Muscle layer of colon (tissue), 2 donors: ENCODE results near the gene RHOF.

Experiments used
- H3K27ac ChIP-seq: one replicate; pipeline ENCODE4 v1.7.0; 2013; ENCODE audit warnings: low read depth, mild to moderate bottlenecking, low read length, moderate library complexity
- H3K27me3 ChIP-seq, 2 donors: one replicate each; pipeline ENCODE4 v1.7.0; 2013; ENCODE audit warnings: low read length in 2 of 2, mild to moderate bottlenecking in 2 of 2; ENCODE audit not compliant: insufficient read depth in 2 of 2, control insufficient read depth in 1 of 2
- H3K36me3 ChIP-seq: one replicate; pipeline ENCODE4 v1.7.0; 2013; ENCODE audit warnings: mild to moderate bottlenecking, low read length; ENCODE audit not compliant: insufficient read depth
- H3K4me1 ChIP-seq: one replicate; pipeline ENCODE4 v1.7.0; 2013; ENCODE audit warnings: mild to moderate bottlenecking, low read length; ENCODE audit not compliant: insufficient read depth
- H3K4me3 ChIP-seq, 2 donors: one replicate each; pipeline ENCODE4 v1.7.0; 2013; ENCODE audit warnings: low read length in 2 of 2, low read depth in 1 of 2, mild to moderate bottlenecking in 1 of 2, moderate library complexity in 1 of 2
- H3K9ac ChIP-seq: one replicate; pipeline ENCODE4 v1.7.0; 2013; ENCODE audit warnings: low read length
- H3K9me3 ChIP-seq: one replicate; pipeline ENCODE4 v1.7.0; 2013; ENCODE audit warnings: mild to moderate bottlenecking, low read length
- donor health status: abdominal sarcoma.
- donor health status: Adenocarcinoma of cecum.

The RHOF gene

DNA sequence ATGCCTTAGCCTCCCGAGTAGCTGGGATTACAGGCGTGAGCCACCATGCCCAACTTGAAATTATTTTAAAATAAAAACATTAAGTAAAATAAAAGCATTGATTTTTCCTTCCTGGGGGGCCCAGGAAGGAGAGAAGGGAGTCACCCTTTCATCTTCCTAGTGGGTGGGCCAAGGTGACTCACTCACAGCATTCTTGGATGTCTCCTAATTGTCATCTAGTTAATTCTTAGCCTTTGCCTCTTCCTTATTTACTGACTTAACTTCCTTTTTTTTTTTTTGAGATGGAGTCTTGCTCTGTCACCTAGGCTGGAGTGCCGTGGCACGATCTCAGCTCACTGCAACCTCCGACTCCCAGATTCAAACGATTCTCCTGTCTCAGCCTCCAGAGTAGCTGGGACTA, 51.7 kb downstream of the RHOF start:
- Histone ChIP-seq H3K36me3 (peaks cover 9% of the 10 kb centered on the region), H3K9me3 (no peaks in the 10 kb centered on the region), H3K4me3 (no peak overlapping the region), H3K9ac (no peak overlapping the region), H3K27ac (no peak overlapping the region), H3K27me3 (no peaks in the 10 kb centered on the region), H3K4me1 (no peaks in the 10 kb centered on the region)

DNA sequence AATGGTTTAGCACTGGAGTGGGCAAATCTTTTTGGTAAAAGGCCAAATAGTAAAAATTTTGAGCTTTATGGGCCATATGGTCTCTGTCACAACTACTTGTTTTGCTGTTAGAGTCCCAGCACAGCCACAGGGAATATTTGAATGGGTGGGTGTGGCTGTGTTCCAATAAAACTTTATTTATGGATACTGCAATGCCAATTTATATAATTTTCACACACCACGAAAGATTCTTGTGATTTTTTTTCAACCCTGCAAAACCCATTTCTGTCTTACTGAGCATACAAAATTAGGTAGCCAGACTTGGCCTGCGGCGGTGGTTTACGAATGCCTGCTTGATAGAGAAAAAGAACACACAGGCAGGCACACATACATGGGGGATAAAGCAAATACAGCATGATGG, 52.6 kb downstream of the RHOF start:
- Histone ChIP-seq H3K4me1 (no peaks in the 10 kb centered on the region), H3K9me3 (no peaks in the 10 kb centered on the region), H3K27ac (no peak overlapping the region)

GRCh38 chr12:121738340-121738858, 55.1 kb downstream of the RHOF start:
- H3K9ac ChIP-seq, result no peak overlapping the region
- no peaks in the 10 kb centered on the region for H3K4me1 ChIP-seq
- no peaks in the 10 kb centered on the region for H3K9me3 ChIP-seq
- H3K36me3 ChIP-seq, result no peaks in the 10 kb centered on the region
- no peak overlapping the region for H3K4me3 ChIP-seq
- no peaks in the 10 kb centered on the region for H3K27me3 ChIP-seq
- H3K27ac ChIP-seq, result no peak overlapping the region

More for the DNA sequence above, 52.6 kb downstream of the RHOF start:
- H3K9ac ChIP-seq, result no peak overlapping the region
- no peaks in the 10 kb centered on the region for H3K27me3 ChIP-seq
- peaks cover 9% of the 10 kb centered on the region for H3K36me3 ChIP-seq
- H3K4me3 ChIP-seq, result no peak overlapping the region

DNA sequence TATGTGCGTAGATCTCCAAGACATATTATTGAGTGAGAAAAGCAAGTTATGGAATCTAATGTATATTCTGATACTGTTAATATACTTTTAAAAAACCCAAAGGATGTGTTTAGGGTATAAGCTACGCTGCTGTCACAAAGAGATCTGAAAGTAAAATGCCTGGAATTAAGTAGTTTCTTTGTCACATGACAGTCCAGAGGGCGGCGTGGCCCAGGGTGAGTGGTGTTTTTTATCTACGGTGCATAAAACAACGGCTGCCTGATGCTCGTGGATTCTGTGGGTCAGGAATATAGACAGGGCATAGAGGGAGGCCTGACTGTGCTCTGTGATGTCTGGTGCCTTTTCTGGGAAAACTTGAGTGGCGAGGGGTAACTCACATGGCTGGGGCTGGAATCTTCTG, 59.6 kb downstream of the RHOF start:
- no peak overlapping the region for H3K4me3 ChIP-seq
- H3K9ac ChIP-seq, result no peak overlapping the region
- no peak overlapping the region for H3K27ac ChIP-seq
- H3K36me3 ChIP-seq, result no peaks in the 10 kb centered on the region
- H3K27me3 ChIP-seq, result no peaks in the 10 kb centered on the region
- no peaks in the 10 kb centered on the region for H3K9me3 ChIP-seq
- no peaks in the 10 kb centered on the region for H3K4me1 ChIP-seq

DNA sequence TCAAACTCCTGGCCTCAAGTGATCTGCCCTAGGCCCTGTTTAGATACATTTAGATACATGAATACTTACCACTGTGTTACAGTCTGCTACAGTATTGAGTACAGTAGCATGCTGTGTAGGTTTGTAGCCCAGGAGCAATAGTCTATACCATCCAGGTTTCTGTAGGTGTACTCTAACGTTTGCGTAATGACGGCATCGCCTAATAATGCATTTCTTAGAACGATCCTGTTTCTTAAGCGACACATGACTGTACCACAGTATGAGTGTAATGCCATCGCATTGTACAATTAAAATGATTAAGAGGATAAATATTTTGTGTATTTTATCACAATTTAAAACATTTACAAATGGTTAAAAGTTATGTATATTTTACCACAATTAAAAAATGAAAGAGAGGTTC, 62.0 kb downstream of the RHOF start:
- H3K9ac ChIP-seq, result no peak overlapping the region
- H3K27ac ChIP-seq, result no peak overlapping the region
- no peaks in the 10 kb centered on the region for H3K9me3 ChIP-seq
- H3K4me1 ChIP-seq, result no peaks in the 10 kb centered on the region
- H3K36me3 ChIP-seq, result no peaks in the 10 kb centered on the region
- no peaks in the 10 kb centered on the region for H3K27me3 ChIP-seq
- no peak overlapping the region for H3K4me3 ChIP-seq

DNA sequence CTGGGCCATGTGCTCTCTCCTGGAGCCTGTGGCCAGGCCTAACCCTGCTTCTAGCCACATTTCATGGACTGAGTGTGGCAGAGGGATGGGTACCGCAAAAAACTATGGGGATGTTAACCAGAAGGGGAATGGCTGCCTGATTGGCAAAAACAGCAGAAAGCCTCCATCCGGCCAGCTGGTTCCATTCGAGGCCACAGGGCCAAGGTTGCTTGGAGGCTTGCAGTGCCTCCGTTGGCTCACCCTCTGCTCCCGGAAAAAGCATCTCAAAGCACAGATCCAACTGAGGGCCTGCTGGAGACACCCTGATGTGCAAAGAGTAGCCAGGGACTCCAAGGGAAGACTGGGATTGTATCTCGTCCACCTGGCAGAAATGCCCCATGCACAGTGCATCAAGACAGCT, 64.5 kb downstream of the RHOF start:
- no peaks in the 10 kb centered on the region for H3K4me1 ChIP-seq
- H3K27ac ChIP-seq, result no peak overlapping the region
- H3K9ac ChIP-seq, result no peak overlapping the region
- H3K9me3 ChIP-seq, result no peaks in the 10 kb centered on the region
- H3K27me3 ChIP-seq, result no peaks in the 10 kb centered on the region
- no peaks in the 10 kb centered on the region for H3K36me3 ChIP-seq
- H3K4me3 ChIP-seq, result no peak overlapping the region
